GM19099 (cell line): ENCODE results near the gene ATP6V0A1.

Source experiments
- POLR2A ChIP-seq: IDR thresholded peaks from 3 replicates; pipeline ENCODE4 v1.6.1; 2011; ENCODE audit warnings: low read depth; ENCODE audit not compliant: insufficient read length; ENCODE audit errors: extremely low read depth

ATP6V0A1 gene

GRCh38 chr17:42522263-42522790 is 63.6 kb downstream of the ATP6V0A1 start:
- TF ChIP-seq POLR2A, result no peak

- no peak for TF ChIP-seq POLR2A
Observed at GRCh38 chr17:42522798-42523278, 64.2 kb downstream of the ATP6V0A1 start.

- TF ChIP-seq POLR2A, result no peak
Observed at GRCh38 chr17:42525221-42525620, 66.5 kb downstream of the ATP6V0A1 start.

GRCh38 chr17:42526031-42526444 is 67.4 kb downstream of the ATP6V0A1 start:
- no peak for TF ChIP-seq POLR2A

- no peak for TF ChIP-seq POLR2A
Observed at GRCh38 chr17:42527932-42528331, 69.3 kb downstream of the ATP6V0A1 start.

DNA sequence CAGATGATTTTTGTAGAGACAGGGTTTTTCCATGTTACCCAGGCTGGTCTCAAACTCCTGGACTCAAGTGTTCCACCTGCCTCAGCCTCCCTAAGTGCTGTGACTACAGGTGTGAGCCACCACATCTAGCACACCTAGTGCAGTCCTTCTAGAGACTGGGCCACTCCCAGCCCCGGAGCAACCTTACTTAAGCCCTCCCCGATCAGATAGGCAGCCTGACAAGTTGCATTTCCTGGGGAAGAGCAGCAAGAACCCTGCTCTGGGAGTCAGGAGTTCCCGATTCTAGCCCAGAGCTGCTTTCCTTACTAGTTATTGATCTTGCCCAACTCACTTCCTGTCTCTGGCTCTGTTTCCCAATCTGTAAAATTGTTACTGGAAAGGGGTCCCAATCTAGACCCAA is 70.4 kb downstream of the ATP6V0A1 start:
- no peak for TF ChIP-seq POLR2A

GRCh38 chr17:42530952-42531454 is 72.3 kb downstream of the ATP6V0A1 start:
- TF ChIP-seq POLR2A, result no peak

DNA sequence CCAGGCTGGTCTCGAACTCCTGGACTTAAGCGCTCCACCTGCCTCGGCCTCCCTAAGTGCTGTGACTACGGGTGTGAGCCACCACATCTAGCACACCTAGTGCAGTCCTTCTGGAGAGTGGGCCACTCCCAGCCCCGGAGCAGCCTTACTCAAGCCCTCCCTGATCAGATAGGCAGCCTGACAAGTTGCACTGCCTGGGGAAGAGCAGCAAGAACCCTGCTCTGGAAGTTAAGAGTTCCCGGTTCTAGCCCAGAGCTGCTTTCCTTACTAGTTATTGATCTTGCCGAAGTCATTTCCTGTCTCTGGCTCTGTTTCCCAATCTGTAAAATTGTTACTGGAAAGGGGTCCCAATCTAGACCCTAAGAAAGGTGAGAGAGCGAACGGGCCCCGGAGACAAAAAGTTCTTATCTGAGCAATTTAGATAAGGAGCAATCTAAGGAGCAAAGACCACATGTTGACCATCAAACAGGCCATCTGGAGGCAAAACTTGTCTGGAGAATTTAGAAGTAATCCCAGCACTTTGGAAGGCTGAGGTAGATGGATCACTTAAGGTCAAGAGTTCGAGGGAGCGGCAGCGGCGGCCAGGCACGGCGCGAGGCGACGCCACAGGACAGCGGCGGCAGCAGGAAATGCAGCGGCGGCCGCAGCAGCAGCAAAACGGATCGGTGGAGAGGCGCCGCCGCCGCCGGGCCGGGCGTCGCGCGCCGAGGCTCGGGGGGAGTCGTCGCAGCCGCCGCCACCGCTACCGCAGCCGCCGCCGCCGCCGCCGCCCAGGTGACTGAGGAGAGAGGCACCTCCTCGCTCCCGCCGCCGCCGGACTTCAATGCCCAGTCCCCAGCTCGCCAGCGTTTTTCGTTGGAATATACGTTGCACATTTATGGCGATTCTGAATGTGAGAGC is 73.0 kb downstream of the ATP6V0A1 start:
- TF ChIP-seq POLR2A, result peak; percentile 64

- TF ChIP-seq POLR2A, result no peak
Observed at GRCh38 chr17:42535155-42536047, 76.7 kb downstream of the ATP6V0A1 start.

DNA sequence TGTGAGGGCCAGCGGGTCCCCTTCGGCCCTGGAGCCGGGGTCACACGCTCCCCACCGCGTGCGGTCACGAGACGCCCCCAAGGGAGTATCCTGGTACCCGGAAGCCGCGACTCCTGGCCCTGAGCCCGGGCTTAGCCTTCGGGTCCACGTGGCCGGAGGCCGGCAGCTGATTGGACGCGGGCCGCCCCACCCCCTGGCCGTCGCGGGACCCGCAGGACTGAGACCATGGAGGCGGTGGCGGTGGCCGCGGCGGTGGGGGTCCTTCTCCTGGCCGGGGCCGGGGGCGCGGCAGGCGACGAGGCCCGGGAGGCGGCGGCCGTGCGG is 77.3 kb downstream of the ATP6V0A1 start, which contains the start of gene NAGLU:
Gene NAGLU (plus strand): TSS at position 194 of the 324 bp plus-strand sequence. CDS start 32 bp downstream, at position 226.
- peak; percentile 85 for TF ChIP-seq POLR2A

DNA sequence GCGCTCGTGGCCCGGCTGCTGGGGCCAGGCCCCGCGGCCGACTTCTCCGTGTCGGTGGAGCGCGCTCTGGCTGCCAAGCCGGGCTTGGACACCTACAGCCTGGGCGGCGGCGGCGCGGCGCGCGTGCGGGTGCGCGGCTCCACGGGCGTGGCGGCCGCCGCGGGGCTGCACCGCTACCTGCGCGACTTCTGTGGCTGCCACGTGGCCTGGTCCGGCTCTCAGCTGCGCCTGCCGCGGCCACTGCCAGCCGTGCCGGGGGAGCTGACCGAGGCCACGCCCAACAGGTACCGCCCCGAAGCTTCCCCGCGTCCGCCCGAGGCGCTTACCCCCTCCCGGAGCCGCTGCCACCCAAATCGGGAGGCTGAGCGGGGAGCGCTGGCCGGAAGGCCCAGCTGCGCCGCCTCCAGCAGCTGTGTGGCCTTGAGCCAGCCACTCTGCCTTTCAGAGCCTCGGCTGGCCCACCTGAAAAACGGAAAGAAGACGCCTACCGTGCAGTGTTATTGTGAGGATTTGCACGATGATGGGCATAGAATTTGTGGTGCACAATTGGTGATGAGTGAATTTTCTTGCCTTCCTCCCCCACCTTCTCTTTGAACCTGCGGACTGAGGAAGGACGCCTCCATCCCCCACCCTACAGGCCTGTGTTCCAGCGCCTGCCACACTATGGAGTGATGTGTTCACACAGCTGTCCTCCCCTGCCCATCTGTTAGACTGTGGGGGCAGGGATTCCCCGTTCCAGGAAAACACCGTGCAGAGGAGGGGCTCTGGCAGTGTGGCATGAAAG is 77.9 kb downstream of the ATP6V0A1 start:
- TF ChIP-seq POLR2A, result no peak

- no peak for TF ChIP-seq POLR2A
Observed at GRCh38 chr17:42537156-42537805, 78.6 kb downstream of the ATP6V0A1 start.

GRCh38 chr17:42537826-42538451 is 79.3 kb downstream of the ATP6V0A1 start:
- TF ChIP-seq POLR2A, result no peak
